Adrenal gland (tissue), 12 donors: Measurements from ENCODE around the gene SMIM35. TPM values are rescaled to one million over a fixed set of nuclear protein-coding genes. Genes with fewer than 3 reads are reported as not detected.

Experiments
- DNase-seq, 7 donors: peaks; one replicate each; pipeline ENCODE4 v3.0.0-alpha.2; 2019 to 2020
- H3K27ac ChIP-seq, 5 donors: fragments of 200-600 bp; sonication (generic) in 4 of 5; 1 replicate in 3 of 5; 2 replicates in 2 of 5; pipeline versions ENCODE4 v1.5.1 to v1.8.0; 2016 to 2020; ENCODE audit warnings: mild to moderate bottlenecking in 1 of 5
- H3K27me3 ChIP-seq: fragments of 200-600 bp; 2 replicates; pipeline ENCODE4 v1.8.0; 2021
- H3K36me3 ChIP-seq, 2 donors: fragments of 200-600 bp; replicated peaks in 1 of 2; 1 replicate in 1 of 2; 2 replicates in 1 of 2; pipeline versions ENCODE4 v1.5.1 to v1.8.0; 2018 to 2022
- H3K4me1 ChIP-seq, 2 donors: fragments of 200-600 bp; replicated peaks in 1 of 2; 1 replicate in 1 of 2; 2 replicates in 1 of 2; pipeline versions ENCODE4 v1.5.1 to v1.8.0; 2018 to 2021
- H3K4me3 ChIP-seq, 4 donors: fragments of 200-600 bp; sonication (generic) in 3 of 4; one replicate each; pipeline ENCODE4 v1.5.1; 2016 to 2018
- H3K9me3 ChIP-seq, 3 donors: fragments of 200-600 bp; sonication (generic) in 1 of 3; replicated peaks in 1 of 3; 1 replicate in 2 of 3; 2 replicates in 1 of 3; pipeline versions ENCODE4 v1.5.1 to v1.8.0; 2016 to 2021
- CTCF ChIP-seq, 6 experiments: fragments of 450-650 bp in 4 of 6; fragments of 200-600 bp in 2 of 6; sonication (generic) in 1 of 6; IDR thresholded peaks; 1 replicate in 5 of 6; 2 replicates in 1 of 6; pipeline versions ENCODE4 v1.5.1 to v1.8.0; 2016 to 2021; ENCODE audit warnings: antibody characterized with exemption in 6 of 6, mild to moderate bottlenecking in 2 of 6, moderate library complexity in 1 of 6
- POLR2A ChIP-seq, 2 donors: fragments of 450-650 bp; IDR thresholded peaks; one replicate each; pipeline ENCODE4 v1.6.1; 2017; ENCODE audit warnings: antibody characterized with exemption in 2 of 2, mild to moderate bottlenecking in 2 of 2, moderate library complexity in 1 of 2
- WGBS, 4 donors: extraction: QIAGEN DNeasy Blood & Tissue Kit in 2 of 4; methylation state at CpG; one replicate each; pipeline versions ENCODE4 v1.1.5 to v1.1.7; 2013 to 2017; 5-methylcytosine and 5-hydroxymethylcytosine counted together
- intact Hi-C, 2 donors: fragments of 100-400 bp; cut with DNase I; formaldehyde crosslinking; loops; one replicate each; pipeline versions ENCODE4 v1.14.1 to v1.15.0; 2022 to 2023
- polyA plus RNA-seq, 3 donors: library from polyadenylated mRNA; stranded (reverse); fragments of 200-250 nt in 2 of 3; fragments of 350-450 nt in 1 of 3; fragmentation: Illumina TruSeq in 1 of 3; extraction: RNeasy Lipid Tissue Mini Kit (QIAGEN cat#74804) in 1 of 3; gene quantifications; one replicate each; pipeline ENCODE4 v1.2.3, GENCODE V29; 2013 to 2014
- total RNA-seq, 9 donors: library from RNA; depleted of rRNA in 4 of 9; stranded (reverse); fragments of >200 nt in 4 of 9; fragments of 120-200 nt in 1 of 9; fragmentation: NEBNext Ultra II Directional in 1 of 9; extraction: Animal tissue kit (Norgen Biotek cat#: 25700) in 1 of 9; gene quantifications; one replicate each; pipeline versions ENCODE4 v1.1.0 to v1.2.4, GENCODE V29; 2013 to 2023
- donor health status: healthy with polysubstance abuse.
- donor health status: Bipolar disorder and iron deficiency.
- donor health status: DM: yes; HTN: yes; CAD: no.
- donor health status: DM: no; HTN: no; CAD: no.
- donor health status: DM: no; HTN: no; CAD: no.
- donor health status: DM: yes; HTN: yes; CAD: no.

The SMIM35 gene
- total and polyA plus RNA-seq, 12 donors, result 0.07 to 0.10 (median 0.09) TPM; not detected in 7

- no peaks in the 10 kb centered on the region for H3K9me3 ChIP-seq
- WGBS, 4 donors, result 75 to 81% (median 77%) methylated on average over 2 to 7 of the region's 7 CpGs
Observed at GRCh38 chr11:118135051-118135795, 48.5 kb upstream of the SMIM35 start.

GRCh38 chr11:118133816-118134215, 47.1 kb upstream of the SMIM35 start:
- no peak overlapping the region for H3K27ac ChIP-seq
- TF ChIP-seq CTCF (IDR thresholded peaks at IDR 0.05) (no peak), POLR2A (IDR thresholded peaks at IDR 0.05) (no peak)
- no peak overlapping the region for H3K4me3 ChIP-seq
- no peak for DNase-seq
- no peaks in the 10 kb centered on the region for H3K9me3 ChIP-seq
- intact Hi-C loops, result no loop called here
- peaks cover 0 to 10% of the 10 kb centered on the region in 2 donors for H3K4me1 ChIP-seq
- no peaks in the 10 kb centered on the region for H3K27me3 ChIP-seq
- WGBS, 4 donors, result 79 to 88% (median 84%) methylated on average over 10 of the region's 10 CpGs
- no peaks in the 10 kb centered on the region for H3K36me3 ChIP-seq

More at GRCh38 chr11:118135051-118135795, 48.5 kb upstream of the SMIM35 start:
- no peak for DNase-seq
- no peaks in the 10 kb centered on the region for H3K4me1 ChIP-seq
- no peaks in the 10 kb centered on the region for H3K36me3 ChIP-seq
- intact Hi-C loops, result no loop called here
- TF ChIP-seq POLR2A (IDR thresholded peaks at IDR 0.05) (no peak), CTCF (IDR thresholded peaks at IDR 0.05) (no peak)
- H3K27me3 ChIP-seq, result no peaks in the 10 kb centered on the region
- H3K4me3 ChIP-seq, result no peak overlapping the region
- H3K27ac ChIP-seq, result no peak overlapping the region

GRCh38 chr11:118132385-118133151, 45.8 kb upstream of the SMIM35 start:
- H3K27me3 ChIP-seq, result no peaks in the 10 kb centered on the region
- WGBS, 4 donors, result 76 to 84% (median 79%) methylated on average over 15 of the region's 15 CpGs
- intact Hi-C loops, result no loop called here
- no peaks in the 10 kb centered on the region for H3K36me3 ChIP-seq
- no peak overlapping the region for H3K27ac ChIP-seq
- H3K4me3 ChIP-seq, result no peak overlapping the region
- no peaks in the 10 kb centered on the region for H3K9me3 ChIP-seq
- TF ChIP-seq CTCF (IDR thresholded peaks at IDR 0.05) (no peak), POLR2A (IDR thresholded peaks at IDR 0.05) (no peak)
- peaks cover 0 to 10% of the 10 kb centered on the region in 2 donors for H3K4me1 ChIP-seq
- no peak for DNase-seq

- TF ChIP-seq POLR2A (IDR thresholded peaks at IDR 0.05) (no peak), CTCF (IDR thresholded peaks at IDR 0.05) (no peak)
- intact Hi-C loops, result no loop called here
- Histone ChIP-seq H3K4me1 (peaks cover 0 to 10% of the 10 kb centered on the region in 2 donors), H3K27me3 (no peaks in the 10 kb centered on the region), H3K27ac (no peak overlapping the region), H3K9me3 (no peaks in the 10 kb centered on the region), H3K4me3 (no peak overlapping the region), H3K36me3 (no peaks in the 10 kb centered on the region)
- WGBS, 4 donors, result 70 to 80% (median 75%) methylated on average over 6 of the region's 6 CpGs
- no peak for DNase-seq
Observed at GRCh38 chr11:118129471-118130172, 42.9 kb upstream of the SMIM35 start.
